ENCODE measurements around the gene KMT2D. TPM values are rescaled to one million over a fixed set of nuclear protein-coding genes. Genes with fewer than 3 reads are reported as not detected.

The KMT2D gene
- total and polyA plus RNA-seq, 2 experiments from 2014 or later = 17.6 to 120 TPM

- H3K36me3 ChIP-seq (ENCODE audit: insufficient read depth) = peaks cover 14% of the 10 kb centered on the region; the same call in 1 of the 2 replicates
These were observed 28.9 kb downstream of the KMT2D start for GRCh38 chr12:49031573-49032161.

More at GRCh38 chr12:49031573-49032161, 28.9 kb downstream of the KMT2D start:
- Histone ChIP-seq H3K4me1 (ENCODE audit: insufficient read depth) (no peaks in the 10 kb centered on the region), H3K4me2 (no peak overlapping the region), H4K20me1 (replicated peaks; ENCODE audit: insufficient read depth) (peaks cover 12% of the 10 kb centered on the region; the same call in 1 of the 2 replicates), H3K4me3 (no peak overlapping the region), H2AFZ (no peak overlapping the region), H3K27me3 (ENCODE audit: insufficient read depth) (no peaks in the 10 kb centered on the region), H3K9me2 (ENCODE audit: insufficient read depth) (no peaks in the 10 kb centered on the region), H3F3A (replicated peaks; ENCODE audit: low read depth) (no peaks in the 10 kb centered on the region), H3K79me2 (replicated peaks; ENCODE audit: insufficient read depth) (no peaks in the 10 kb centered on the region), H3K27ac (ENCODE audit: low read depth) (no peak overlapping the region)
- no peak for ATAC-seq
- peaks cover 75% of the 10 kb centered on the region for H3K36me3 Mint-ChIP-seq (ENCODE audit: low read depth)
- peaks cover 11% of the 10 kb centered on the region for H3K27me3 Mint-ChIP-seq (ENCODE audit: insufficient read depth, low read depth, poor library complexity)
- no peak for TF ChIP-seq CTCF (conservative IDR thresholded peaks at IDR 0.05; ENCODE audit: low read depth in 2 of 2)
- TF ChIP-seq REST (IDR thresholded peaks at IDR 0.05; ENCODE audit: unreplicated experiment) = no peak
- TF ChIP-seq ETS1 (IDR thresholded peaks at IDR 0.05) = no peak
- no peak for TF ChIP-seq STAT1 (IDR thresholded peaks at IDR 0.05; ENCODE audit: unreplicated experiment)
- no peak for TF ChIP-seq ZNF462 (CRISPR knock-in tag; IDR thresholded peaks at IDR 0.05)
- TF ChIP-seq CREB1 (CRISPR knock-in tag; IDR thresholded peaks at IDR 0.05; ENCODE audit: low read depth) = no peak
- TF ChIP-seq NANOG (IDR thresholded peaks at IDR 0.05; ENCODE audit: borderline replicate concordance) = no peak
- TF ChIP-seq EZH2 (IDR thresholded peaks at IDR 0.05; ENCODE audit: low read depth, unreplicated experiment) = no peak
- no peak for TF ChIP-seq ZNF114 (CRISPR knock-in tag; IDR thresholded peaks at IDR 0.05)
- no peak for TF ChIP-seq ZNF331 (CRISPR knock-in tag; IDR thresholded peaks at IDR 0.05; ENCODE audit: low read depth)
- no peak for TF ChIP-seq POLR2AphosphoS5 (IDR thresholded peaks at IDR 0.05; ENCODE audit: low read depth)
- TF ChIP-seq EZH2phosphoT487 (IDR thresholded peaks at IDR 0.05; ENCODE audit: unreplicated experiment) = no peak
- TF ChIP-seq JUNB (IDR thresholded peaks at IDR 0.05; ENCODE audit: unreplicated experiment) = no peak
- H3K4me3 Mint-ChIP-seq = no peak overlapping the region
- no peaks in the 10 kb centered on the region for H3K4me1 Mint-ChIP-seq
- H3K9me3 Mint-ChIP-seq = no peaks in the 10 kb centered on the region
- H3K27ac Mint-ChIP-seq = no peak overlapping the region
- DNase-seq (ENCODE audit: low spot score) = no peak

Data from GM23338 (cell line).